ENCODE measurements around the gene CCDC152.
"Not testable (repeated sequence)": the region's sequence is repeated elsewhere in the genome, so short reads cannot be mapped to it uniquely, and the experiment has no call there.

Gene CCDC152

DNA sequence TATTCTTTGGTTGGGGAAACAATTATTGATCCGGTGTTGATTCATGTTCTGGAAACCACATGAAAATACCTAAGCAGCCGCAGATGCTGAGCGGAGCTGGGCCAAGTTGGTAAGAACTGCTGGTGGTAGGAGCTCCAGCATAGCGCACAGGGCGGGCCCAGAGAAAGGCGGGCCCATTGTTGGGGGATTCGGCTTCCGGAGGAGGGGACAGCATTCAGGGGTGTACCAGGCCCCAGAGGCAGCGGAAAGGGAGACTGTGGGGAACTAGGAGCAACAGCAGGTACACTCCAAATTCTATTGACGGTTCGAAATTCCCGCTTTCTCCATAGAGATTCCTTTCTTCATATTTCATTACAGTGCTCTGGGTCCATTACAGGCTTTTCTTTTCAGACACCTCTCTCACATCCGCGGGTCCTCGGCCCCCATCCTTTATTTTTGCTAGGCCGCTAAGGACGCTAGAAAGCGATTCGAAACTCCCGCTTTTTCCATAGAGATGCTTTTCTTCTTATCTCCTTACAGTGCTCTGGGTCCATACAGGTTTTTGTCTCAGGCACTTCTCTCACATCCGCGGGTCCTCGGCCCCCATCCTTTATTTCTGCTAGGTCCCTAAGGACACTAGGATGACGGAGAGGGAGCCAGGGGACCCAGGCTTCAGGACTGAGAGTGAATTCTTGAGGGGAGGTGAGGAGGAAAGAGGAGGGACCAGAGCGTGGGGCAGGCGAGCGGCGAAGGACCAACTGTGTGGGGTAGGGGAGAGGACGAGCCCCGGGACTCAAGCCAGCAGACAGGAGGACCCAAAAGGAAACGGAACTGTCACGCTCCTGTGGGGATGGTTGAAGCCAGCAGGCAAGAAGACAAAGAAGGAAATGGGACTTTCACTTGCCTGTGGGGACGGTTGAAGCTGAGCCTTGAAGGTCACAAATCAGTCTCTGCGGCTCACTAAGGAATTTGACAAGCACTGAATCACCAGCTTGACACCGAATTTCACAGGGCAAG lies at the start of gene CCDC152:
Gene CCDC152, plus strand, starts transcription at position 213 of the 996 bp plus-strand sequence. CDS start 2,304 bp downstream, outside the sequence.
- peak; percentile 64 for DNase-seq

DNA sequence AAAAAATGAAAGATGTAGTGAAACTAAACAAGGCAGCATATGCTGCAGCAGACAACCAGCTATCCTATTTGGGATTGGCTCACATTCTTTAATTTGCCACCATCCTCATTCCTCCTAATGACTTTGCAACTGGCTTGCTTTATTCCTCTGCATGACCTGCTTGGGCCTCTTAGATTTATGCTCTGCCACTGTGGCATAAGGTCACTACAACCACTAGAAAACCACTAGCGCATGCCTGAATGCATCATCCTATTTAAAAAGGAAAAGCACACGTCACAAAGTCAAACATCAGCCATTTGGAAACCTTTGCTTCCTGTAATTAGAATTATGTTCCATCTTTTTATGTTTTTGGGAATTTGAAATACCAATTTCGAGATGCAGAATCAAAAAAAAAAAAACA lies 40.8 kb upstream of the CCDC152 start:
- DNase-seq, result no peak

DNA sequence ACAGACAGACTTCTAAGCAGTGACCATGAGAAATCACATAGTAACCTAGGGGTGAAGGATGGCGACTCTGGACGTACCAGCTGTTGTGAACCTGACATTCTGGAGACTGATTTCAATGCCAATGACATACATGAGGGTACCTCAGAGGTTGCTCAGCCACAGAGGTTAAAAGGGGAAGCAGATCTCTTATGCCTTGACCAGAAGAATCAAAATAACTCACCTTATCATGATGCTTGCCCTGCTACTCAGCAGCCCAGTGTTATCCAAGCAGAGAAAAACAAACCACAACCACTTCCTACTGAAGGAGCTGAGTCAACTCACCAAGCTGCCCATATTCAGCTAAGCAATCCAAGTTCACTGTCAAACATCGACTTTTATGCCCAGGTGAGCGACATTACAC lies 38.0 kb upstream of the CCDC152 start:
- no peak for DNase-seq

DNA sequence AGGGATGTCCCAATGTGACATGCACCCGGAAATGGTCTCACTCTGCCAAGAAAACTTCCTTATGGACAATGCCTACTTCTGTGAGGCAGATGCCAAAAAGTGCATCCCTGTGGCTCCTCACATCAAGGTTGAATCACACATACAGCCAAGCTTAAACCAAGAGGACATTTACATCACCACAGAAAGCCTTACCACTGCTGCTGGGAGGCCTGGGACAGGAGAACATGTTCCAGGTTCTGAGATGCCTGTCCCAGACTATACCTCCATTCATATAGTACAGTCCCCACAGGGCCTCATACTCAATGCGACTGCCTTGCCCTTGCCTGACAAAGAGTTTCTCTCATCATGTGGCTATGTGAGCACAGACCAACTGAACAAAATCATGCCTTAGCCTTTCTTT lies 37.6 kb upstream of the CCDC152 start:
- no peak for DNase-seq

DNA sequence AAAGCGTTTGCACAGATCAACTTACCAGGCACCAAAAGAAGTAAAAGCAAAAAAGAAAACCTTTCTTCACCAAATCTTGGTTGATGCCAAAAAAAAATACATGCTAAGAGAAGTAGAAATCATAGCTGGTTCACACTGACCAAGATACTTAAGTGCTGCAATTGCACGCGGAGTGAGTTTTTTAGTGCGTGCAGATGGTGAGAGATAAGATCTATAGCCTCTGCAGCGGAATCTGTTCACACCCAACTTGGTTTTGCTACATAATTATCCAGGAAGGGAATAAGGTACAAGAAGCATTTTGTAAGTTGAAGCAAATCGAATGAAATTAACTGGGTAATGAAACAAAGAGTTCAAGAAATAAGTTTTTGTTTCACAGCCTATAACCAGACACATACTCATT lies 36.4 kb upstream of the CCDC152 start:
- no peak for DNase-seq

DNA sequence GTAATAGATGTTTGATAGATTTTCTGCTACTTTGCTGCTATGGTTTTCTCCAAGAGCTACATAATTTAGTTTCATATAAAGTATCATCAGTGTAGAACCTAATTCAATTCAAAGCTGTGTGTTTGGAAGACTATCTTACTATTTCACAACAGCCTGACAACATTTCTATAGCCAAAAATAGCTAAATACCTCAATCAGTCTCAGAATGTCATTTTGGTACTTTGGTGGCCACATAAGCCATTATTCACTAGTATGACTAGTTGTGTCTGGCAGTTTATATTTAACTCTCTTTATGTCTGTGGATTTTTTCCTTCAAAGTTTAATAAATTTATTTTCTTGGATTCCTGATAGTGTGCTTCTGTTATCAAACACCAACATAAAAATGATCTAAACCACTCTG lies 35.1 kb upstream of the CCDC152 start:
- no peak for DNase-seq

DNA sequence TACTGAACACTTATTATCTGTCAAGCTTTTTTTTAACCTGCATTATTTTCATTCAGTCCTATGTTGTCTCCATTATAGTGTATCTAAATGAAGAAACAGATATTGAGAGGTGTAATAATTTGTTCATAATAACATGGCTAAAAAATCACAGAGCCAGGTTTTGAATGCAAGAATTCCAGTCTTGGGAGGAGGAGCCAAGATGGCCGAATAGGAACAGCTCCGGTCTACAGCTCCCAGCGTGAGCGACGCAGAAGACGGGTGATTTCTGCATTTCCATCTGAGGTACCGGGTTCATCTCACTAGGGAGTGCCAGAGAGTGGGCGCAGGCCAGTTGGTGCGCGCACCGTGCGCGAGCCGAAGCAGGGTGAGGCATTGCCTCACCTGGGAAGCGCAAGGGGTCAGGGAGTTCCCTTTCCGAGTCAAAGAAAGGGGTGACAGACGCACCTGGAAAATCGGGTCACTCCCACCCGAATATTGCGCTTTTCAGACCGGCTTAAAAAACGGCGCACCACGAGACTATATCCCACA lies 22.0 kb upstream of the CCDC152 start:
- DNase-seq, result not testable (repeated sequence)

DNA sequence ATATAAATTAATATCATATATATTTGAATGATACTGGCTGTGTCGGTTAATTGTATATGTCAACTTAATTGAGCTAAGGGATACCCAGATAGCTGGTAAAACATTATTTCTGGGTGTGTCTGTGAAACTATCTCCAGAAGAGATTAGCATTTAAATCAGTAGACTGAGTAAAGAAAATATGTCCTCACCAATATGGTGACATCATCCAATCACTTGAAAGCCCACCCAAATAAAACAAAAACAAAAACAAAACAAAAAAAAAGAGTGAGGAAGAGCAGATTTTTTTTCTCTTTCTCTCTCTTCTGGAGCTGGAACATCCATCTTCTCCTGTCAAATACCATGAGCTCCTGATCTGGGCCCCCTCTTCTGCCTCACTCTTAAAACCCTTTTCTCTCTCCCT lies 15.7 kb upstream of the CCDC152 start:
- no peak for DNase-seq

- peak; percentile 63 for DNase-seq
These were observed 11.2 kb upstream of the CCDC152 start for GRCh38 chr5:42745426-42745825.

DNA sequence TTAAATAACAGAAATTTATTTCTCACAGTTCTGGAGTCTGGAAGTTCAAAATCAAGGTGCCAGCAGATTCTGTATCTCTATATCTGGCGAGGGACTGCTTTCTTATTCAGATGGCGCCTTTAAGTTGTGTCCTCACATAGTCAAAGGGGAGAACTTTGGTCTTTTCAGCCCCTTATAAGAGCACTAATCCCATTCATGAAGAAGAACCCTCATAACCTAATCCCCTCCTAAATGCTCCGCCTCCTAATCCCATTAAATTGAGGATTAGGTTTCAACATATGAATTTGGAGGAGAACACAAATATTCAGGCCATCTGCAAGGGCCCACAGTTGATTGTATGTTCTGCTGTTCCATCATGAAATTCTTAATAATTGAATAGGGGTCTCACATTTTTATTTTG lies 10.8 kb upstream of the CCDC152 start:
- no peak for DNase-seq

- DNase-seq, result no peak
These were observed 7.6 kb upstream of the CCDC152 start for GRCh38 chr5:42749020-42749419.

GRCh38 chr5:42750507-42750906 lies 6.1 kb upstream of the CCDC152 start:
- DNase-seq, result no peak

- no peak for DNase-seq
These were observed 5.6 kb upstream of the CCDC152 start for GRCh38 chr5:42751044-42751443.

- no peak for DNase-seq
These were observed 3.5 kb upstream of the CCDC152 start for GRCh38 chr5:42753099-42753498.

DNA sequence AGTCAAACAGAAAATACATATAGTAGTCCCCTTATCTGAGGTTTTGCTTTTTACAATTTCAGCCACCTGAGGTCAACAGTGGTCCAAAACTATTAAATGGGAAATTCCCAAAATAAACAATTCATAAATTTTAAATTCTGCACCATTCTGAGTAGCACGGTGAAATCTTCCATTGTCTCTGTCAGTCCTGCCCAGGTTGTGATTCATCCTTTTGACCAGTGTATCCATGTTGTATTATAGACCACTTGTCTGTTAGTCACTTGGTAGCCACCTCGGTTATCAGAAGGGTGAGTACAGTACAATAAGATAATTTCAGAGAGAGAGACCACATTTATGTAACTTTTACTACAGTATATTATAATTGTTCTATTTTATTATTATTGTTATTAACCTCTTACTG lies 2.8 kb downstream of the CCDC152 start:
- DNase-seq, result no peak

- no peak for DNase-seq
These were observed 3.8 kb downstream of the CCDC152 start for GRCh38 chr5:42760426-42760825.

- no peak for DNase-seq
These were observed 5.2 kb downstream of the CCDC152 start for GRCh38 chr5:42761791-42762190.

- no peak for DNase-seq
These were observed 11.0 kb downstream of the CCDC152 start for GRCh38 chr5:42767491-42768105.

GRCh38 chr5:42768106-42768504 lies 11.5 kb downstream of the CCDC152 start:
- no peak for DNase-seq

DNA sequence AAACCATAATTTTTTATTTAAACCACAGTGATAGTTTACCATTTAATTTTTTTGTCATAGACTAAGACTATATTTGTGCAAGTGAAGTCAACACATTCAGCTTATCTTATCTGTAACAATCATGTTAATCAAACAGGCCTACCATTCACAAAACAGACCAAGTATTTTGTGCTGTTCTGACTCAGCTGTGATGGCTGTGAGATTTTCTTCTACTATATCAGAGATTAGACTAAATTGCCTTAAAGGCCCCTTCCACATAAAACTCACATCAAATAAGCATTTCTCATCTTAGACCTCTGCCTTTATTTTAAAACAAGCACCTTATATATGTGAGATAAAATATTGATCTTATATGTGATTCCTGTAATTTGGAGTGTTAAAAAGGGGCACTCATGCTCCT lies 13.4 kb downstream of the CCDC152 start:
- no peak for DNase-seq

GRCh38 chr5:42772265-42772993 lies 15.8 kb downstream of the CCDC152 start:
- DNase-seq, result no peak

GRCh38 chr5:42779083-42779482 lies 22.5 kb downstream of the CCDC152 start:
- no peak for DNase-seq

DNA sequence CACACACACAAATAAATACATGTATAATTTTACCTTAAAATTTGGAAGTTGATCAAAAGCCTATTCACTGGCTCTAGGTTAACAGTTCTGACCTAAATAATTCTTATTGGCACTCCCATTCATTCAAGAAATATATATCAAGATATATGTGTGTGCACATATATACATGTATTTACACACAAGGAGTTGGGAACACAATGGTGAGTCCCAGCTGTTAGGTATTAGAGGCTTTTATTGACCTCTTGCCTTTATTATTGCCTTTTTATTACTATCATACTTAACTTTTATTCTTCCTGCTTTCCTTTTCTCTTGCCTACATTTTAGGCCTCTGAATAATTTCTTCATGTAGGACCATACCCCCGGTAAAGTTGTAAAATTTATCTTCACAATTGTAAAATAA lies 25.0 kb downstream of the CCDC152 start:
- no peak for DNase-seq
